Adipocyte (in vitro differentiated cells): ENCODE measurements around the gene HAGH.

Experiments
- DNase-seq: peaks from one replicate; pipeline ENCODE4 v3.0.0-alpha.2; 2015; ENCODE audit warnings: low read depth
- H3K27me3 ChIP-seq: replicated peaks from 2 replicates; pipeline ENCODE4 v1.7.0; 2013; ENCODE audit warnings: mild to moderate bottlenecking, low read length, moderate library complexity; ENCODE audit not compliant: control insufficient read depth, insufficient read depth
- H3K36me3 ChIP-seq: 2 replicates; pipeline ENCODE4 v1.7.0; 2013; ENCODE audit warnings: low read length, mild to moderate bottlenecking, moderate library complexity; ENCODE audit not compliant: control insufficient read depth, insufficient read depth, severe bottlenecking
- H3K4me1 ChIP-seq: 2 replicates; pipeline ENCODE4 v1.7.0; 2013; ENCODE audit warnings: mild to moderate bottlenecking, low read length, moderate library complexity; ENCODE audit not compliant: control insufficient read depth, insufficient read depth
- H3K4me3 ChIP-seq: 2 replicates; pipeline ENCODE4 v1.7.0; 2013; ENCODE audit warnings: mild to moderate bottlenecking, low read length, moderate library complexity
- H3K9ac ChIP-seq: 2 replicates; pipeline ENCODE4 v1.7.0; 2013; ENCODE audit warnings: mild to moderate bottlenecking, low read length, moderate library complexity
- H3K9me3 ChIP-seq: 2 replicates; pipeline ENCODE4 v1.7.0; 2013; ENCODE audit warnings: mild to moderate bottlenecking, low read length, moderate library complexity; ENCODE audit not compliant: control insufficient read depth

The HAGH gene

GRCh38 chr16:1761751-1762150 lies 64.9 kb downstream of the HAGH start:
- no peaks in the 10 kb centered on the region for H3K4me1 ChIP-seq
- no peak for DNase-seq
- no peaks in the 10 kb centered on the region for H3K9me3 ChIP-seq
- H3K27me3 ChIP-seq, result no peaks in the 10 kb centered on the region
- H3K36me3 ChIP-seq, result peaks cover 74% of the 10 kb centered on the region
- no peak overlapping the region for H3K9ac ChIP-seq
- H3K4me3 ChIP-seq, result no peak overlapping the region

- Histone ChIP-seq H3K27me3 (no peaks in the 10 kb centered on the region), H3K36me3 (peaks cover 69% of the 10 kb centered on the region), H3K9me3 (no peaks in the 10 kb centered on the region), H3K4me1 (no peaks in the 10 kb centered on the region), H3K4me3 (no peak overlapping the region), H3K9ac (no peak overlapping the region)
- DNase-seq, result no peak
Observed at GRCh38 chr16:1760911-1761310, 65.7 kb downstream of the HAGH start.

- DNase-seq, result no peak
- peaks cover 66% of the 10 kb centered on the region for H3K36me3 ChIP-seq
Observed at GRCh38 chr16:1759511-1759910, 67.1 kb downstream of the HAGH start.

GRCh38 chr16:1758923-1759322 lies 67.7 kb downstream of the HAGH start:
- no peak for DNase-seq
- no peaks in the 10 kb centered on the region for H3K4me1 ChIP-seq
- no peaks in the 10 kb centered on the region for H3K9me3 ChIP-seq
- no peaks in the 10 kb centered on the region for H3K27me3 ChIP-seq
- peaks cover 65% of the 10 kb centered on the region for H3K36me3 ChIP-seq
- no peak overlapping the region for H3K9ac ChIP-seq
- H3K4me3 ChIP-seq, result no peak overlapping the region

More at GRCh38 chr16:1759511-1759910, 67.1 kb downstream of the HAGH start:
- Histone ChIP-seq H3K27me3 (no peaks in the 10 kb centered on the region), H3K9ac (no peak overlapping the region), H3K4me1 (no peaks in the 10 kb centered on the region), H3K4me3 (no peak overlapping the region), H3K9me3 (no peaks in the 10 kb centered on the region)

GRCh38 chr16:1757714-1758461 lies 68.7 kb downstream of the HAGH start:
- no peak for DNase-seq
- Histone ChIP-seq H3K4me3 (no peak overlapping the region), H3K27me3 (no peaks in the 10 kb centered on the region), H3K9ac (no peak overlapping the region), H3K36me3 (peaks cover 61% of the 10 kb centered on the region), H3K4me1 (no peaks in the 10 kb centered on the region), H3K9me3 (no peaks in the 10 kb centered on the region)
